Activated T-cell treated with anti-CD3 and anti-CD28 coated beads for 24 hours (primary cell): ENCODE measurements around the gene KRTAP12-3.
"Not testable (repeated sequence)": the region's sequence is repeated elsewhere in the genome, so short reads cannot be mapped to it uniquely, and the experiment has no call there.

Source experiments
- DNase-seq: peaks from one replicate; pipeline ENCODE4 v3.0.0-alpha.2; 2020; ENCODE audit warnings: low read depth

KRTAP12-3 gene

GRCh38 chr21:44657635-44658540 is at the start of gene KRTAP12-3:
Gene KRTAP12-3 (plus strand): TSS chr21:44657932. CDS start chr21:44657980, 48 bp downstream.
- DNase-seq: no peak

- no peak for DNase-seq
Measured at GRCh38 chr21:44609193-44609592, 48.5 kb upstream of the KRTAP12-3 start.

DNA sequence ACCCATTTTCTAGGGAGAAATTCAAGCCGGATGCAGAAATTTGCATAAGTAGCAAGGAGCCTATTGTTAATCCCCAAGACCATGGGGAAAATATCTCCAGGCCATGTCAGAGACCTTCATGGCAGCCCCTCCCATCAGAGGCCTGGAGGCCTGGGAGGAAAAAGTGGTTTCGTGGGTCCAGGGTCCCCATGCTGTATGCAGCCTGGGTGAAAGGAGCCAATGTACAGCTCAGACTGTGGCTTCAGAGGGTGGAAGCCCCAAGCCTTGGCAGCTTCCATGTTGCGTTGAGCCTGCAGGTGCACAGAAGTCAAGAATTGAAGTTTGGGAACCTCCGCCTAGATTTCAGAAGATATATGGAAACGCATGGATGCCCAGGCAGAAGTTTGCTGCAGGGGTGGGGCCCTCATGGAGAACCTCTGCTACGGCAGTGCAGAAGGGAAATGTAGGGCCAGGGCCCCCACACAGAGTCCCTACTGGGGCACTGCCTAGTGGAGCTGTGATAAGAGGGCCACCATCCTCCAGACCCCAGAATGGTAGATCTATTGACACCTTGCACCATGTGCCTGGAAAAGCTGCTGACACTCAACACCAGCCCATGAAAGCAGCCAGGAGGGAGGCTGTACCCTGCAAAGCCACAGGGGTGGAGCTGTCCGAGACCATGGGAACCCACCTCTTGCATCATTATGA is 47.4 kb upstream of the KRTAP12-3 start:
- not testable (repeated sequence) for DNase-seq

GRCh38 chr21:44611551-44611950 is 46.2 kb upstream of the KRTAP12-3 start:
- DNase-seq: no peak

DNA sequence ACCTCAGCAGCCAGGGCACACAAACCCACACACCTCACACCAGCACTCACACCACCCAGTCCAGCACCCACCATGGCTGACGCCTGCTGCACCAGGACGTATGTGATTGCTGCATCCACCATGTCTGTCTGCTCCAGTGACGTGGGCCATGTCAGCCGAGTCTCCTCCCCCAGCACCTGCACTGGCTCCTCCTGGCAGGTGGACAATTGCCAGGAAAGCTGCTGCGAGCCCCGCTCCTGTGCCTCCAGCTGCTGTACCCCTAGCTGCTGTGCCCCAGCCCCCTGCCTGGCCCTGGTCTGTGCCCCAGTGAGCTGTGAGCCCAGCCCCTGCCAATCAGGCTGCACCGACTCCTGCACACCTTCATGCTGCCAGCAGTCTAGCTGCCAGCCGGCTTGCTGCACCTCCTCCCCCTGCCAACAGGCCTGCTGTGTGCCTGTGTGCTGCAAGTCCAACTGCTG is 45.7 kb upstream of the KRTAP12-3 start, which contains the start of gene KRTAP10-8:
Gene KRTAP10-8 (plus strand): TSS at position 51 of the 458 bp plus-strand sequence. CDS start 22 bp downstream, at position 73.
- DNase-seq: no peak

DNA sequence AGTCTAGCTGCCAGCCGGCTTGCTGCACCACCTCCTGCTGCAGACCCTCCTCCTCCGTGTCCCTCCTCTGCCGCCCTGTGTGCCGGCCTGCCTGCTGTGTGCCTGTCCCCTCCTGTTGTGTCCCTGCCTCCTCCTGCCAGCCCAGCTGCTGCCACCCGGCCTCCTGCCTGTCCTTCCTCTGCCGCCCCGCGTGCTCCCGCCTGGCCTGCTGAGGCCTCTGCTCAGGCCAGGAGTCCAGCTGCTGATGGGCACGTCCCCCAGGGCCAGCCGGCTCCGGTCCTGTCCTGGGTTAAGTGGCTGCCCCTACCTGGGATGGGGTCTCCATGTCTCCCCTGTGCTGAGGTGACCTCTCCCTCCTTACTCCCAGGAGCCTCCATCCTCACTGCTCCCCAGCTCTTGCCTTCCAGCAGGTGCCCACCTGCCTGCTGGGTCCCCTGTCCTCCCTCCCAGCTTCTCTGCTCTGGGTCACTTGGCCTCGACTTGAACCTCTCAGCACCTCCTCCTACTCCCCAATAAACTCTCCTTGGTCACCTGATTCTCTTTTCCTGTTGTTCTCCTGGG is 45.0 kb upstream of the KRTAP12-3 start:
- no peak for DNase-seq

DNA sequence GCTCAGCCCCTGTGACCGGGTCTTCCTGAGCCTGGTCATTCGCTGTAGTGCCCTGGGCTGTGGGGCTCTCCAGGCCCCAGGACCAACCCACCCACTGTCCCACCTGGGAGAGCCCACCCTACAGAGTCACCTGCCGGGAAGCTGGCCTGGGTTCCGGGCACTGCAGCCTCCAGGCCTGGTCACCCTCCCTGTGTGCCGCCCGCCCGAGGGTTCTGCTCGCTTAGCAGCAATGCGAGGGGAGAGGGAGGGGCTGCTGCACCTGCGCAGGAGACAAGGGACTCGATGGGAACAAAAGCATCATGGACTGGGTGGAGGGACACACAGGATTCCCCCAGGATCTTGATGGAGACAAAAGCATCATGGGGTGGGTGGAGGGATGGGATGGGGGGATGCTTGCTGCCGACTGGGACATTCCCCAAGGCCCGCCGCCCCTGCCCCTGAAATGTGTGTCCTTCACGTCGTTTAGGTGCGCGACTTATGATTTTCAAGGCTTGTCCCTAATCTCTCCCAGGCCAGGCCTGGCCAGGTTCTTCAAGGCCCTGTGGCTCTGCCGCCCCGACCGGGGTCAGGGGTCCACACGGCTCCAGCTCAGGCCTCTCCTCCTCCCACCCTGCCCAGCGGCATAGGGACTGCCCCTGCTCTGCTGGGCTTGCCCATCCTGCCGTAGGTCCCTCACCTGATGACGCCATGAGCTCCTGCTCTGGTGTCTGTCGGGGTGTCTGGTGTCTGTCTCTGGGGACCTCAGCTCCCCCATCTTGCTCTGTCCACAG is 44.2 kb upstream of the KRTAP12-3 start:
- no peak for DNase-seq

GRCh38 chr21:44614161-44614631 is 43.5 kb upstream of the KRTAP12-3 start:
- DNase-seq: no peak

GRCh38 chr21:44614961-44615391 is 42.8 kb upstream of the KRTAP12-3 start:
- DNase-seq: no peak

DNA sequence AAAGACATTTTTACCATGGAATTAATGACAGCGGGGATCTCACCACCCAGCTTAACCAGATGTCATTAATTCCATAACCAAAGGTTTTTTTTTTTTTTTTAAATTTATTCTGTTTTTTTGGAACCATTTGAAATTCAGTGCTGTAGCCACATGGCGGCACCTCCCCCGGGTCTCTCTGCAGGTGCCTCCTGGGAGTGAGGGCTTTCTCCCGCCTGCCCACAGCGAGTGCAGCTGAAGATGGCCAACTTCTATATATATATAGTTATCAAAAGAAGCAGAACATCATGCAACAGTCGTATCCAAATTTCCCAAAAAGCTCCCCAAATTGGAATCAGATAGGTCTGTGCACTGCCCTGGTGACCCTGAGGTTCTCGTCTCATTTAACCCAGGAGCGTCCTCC is 42.3 kb upstream of the KRTAP12-3 start:
- no peak for DNase-seq

DNA sequence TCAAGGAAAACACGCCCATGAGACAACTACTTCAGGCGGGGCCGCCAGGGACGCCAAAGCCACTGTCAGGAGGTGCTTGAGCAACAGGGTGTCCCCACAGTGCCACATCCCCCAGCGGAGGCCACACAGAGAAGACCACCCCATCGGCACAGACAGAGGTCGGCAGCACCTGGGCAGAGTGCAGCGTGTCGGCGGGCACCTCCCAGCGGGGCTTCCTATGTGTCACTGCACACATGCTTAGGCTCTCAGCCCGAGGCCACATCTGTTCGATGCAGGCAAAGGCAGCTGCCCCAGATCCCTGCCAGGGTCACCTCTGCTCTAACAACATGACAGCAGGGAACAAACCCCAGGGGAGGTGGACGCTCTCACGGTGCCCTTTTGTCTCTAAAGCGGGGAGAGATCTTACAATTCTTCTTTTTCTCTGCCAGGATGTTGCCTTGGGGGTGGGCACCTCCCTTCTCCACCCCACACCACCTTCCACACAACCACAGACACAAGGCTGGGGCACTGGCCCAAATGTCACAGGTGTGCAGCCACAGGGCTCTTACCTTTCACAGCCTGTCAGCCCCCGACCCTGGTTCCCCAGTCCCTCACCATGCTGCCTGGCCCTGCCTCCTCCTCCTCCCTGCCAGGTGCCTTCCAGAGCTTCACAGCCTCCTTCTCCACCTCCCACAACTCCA is 41.7 kb upstream of the KRTAP12-3 start:
- no peak for DNase-seq

- no peak for DNase-seq
Measured at GRCh38 chr21:44616591-44616926, 41.2 kb upstream of the KRTAP12-3 start.

DNA sequence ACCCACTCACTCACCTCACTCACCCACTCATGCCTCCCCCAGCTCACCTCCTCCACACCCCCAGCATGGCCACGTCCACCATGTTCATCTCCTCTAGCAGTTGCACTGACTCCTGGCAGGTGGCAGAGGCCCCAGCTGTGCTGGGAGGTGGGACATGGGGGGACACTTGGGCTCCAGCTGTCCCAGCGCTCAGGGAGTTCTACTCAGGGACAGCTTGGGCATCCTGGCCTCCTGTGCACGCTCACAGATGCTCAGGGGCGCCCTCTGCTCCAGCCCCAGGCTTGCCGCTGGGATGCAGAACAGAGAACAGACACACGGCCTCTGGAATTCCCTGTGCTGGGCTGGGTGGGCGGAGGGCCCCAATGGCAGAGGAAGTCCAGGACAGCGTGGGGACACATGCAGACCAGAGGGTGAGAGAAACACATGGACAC is 40.6 kb upstream of the KRTAP12-3 start:
- no peak for DNase-seq

GRCh38 chr21:44618504-44618903 is 39.2 kb upstream of the KRTAP12-3 start:
- DNase-seq: no peak

GRCh38 chr21:44618909-44619308 is 38.8 kb upstream of the KRTAP12-3 start:
- peak; percentile 49 for DNase-seq

DNA sequence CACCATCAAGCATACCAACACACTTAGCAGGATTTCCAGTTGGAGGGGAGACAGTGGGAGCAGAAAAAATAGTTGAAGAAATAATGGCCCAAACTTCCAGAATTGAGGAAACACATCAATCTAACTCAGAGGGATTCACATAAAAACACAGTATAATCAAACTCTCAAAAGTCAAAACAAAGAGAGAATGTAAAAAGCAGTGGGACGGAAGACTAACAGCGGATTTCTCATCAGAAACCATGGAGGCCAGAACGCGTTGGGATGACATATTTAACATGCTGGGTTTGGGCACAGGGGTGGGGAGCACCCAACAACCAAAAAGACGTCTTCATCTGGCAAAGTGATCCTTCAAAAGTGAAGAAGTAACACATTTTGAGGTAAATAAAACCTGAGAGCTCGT is 37.8 kb upstream of the KRTAP12-3 start:
- no peak for DNase-seq

GRCh38 chr21:44623575-44623974 is 34.2 kb upstream of the KRTAP12-3 start:
- no peak for DNase-seq

DNA sequence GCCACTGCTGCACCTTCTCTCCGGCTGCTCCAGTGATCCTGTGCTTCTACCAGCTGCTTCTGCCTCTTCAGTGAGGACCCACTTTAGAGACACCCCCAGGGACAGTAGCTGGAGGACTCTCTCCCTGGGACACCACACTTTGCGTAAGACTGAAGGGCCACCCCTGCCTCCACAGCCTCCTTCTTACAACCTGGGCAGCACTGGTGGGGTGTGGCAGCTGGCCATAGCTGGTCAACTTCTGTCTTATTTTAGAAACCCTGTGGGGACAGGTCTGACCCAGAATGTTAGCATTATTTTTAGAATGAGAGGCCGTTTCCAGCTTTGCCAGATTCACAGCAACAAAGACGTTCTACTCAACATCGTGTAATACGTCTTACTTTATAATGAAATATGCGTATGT is 32.0 kb upstream of the KRTAP12-3 start:
- no peak for DNase-seq

GRCh38 chr21:44626262-44626661 is 31.5 kb upstream of the KRTAP12-3 start:
- no peak for DNase-seq

GRCh38 chr21:44626673-44627143 is 31.0 kb upstream of the KRTAP12-3 start, which contains the start of gene KRTAP10-9:
Gene KRTAP10-9 (plus strand): TSS chr21:44627093. CDS start chr21:44627172, 79 bp downstream.
- no peak for DNase-seq
